Naive B cell (primary cell): ENCODE results near the gene PPDPF. TPM values are rescaled to one million over a fixed set of nuclear protein-coding genes. Genes with fewer than 3 reads are reported as not detected.
A peak's percentile ranks its signal among the peaks of the same experiment; 100 is the strongest.

Experiments
- ATAC-seq, 2 donors: fragments of 150-1000 bp; cut with Tn5 transposase; 2 replicates each; pipeline ENCODE4 v1.10.0; 2021; ENCODE audit warnings: low read depth in 2 of 2, mild to moderate bottlenecking in 2 of 2, moderate library complexity in 2 of 2
- DNase-seq: peaks from one replicate; pipeline ENCODE4 v3.0.0; 2022
- H3K27ac Mint-ChIP-seq, 6 donors: one replicate each; pipeline ENCODE4 v1.8.0; 2020 to 2022; ENCODE audit warnings: mild to moderate bottlenecking in 6 of 6, mixed read lengths in 6 of 6, moderate library complexity in 5 of 6, inconsistent platforms in 2 of 6
- H3K27me3 Mint-ChIP-seq, 3 donors: one replicate each; pipeline ENCODE4 v1.8.0; 2021 to 2022; ENCODE audit warnings: mixed read lengths in 3 of 3, mild to moderate bottlenecking in 1 of 3
- H3K36me3 Mint-ChIP-seq, 2 donors: one replicate each; pipeline ENCODE4 v1.8.0; 2020 to 2022; ENCODE audit warnings: mixed read lengths in 2 of 2, inconsistent platforms in 1 of 2, mild to moderate bottlenecking in 1 of 2
- H3K4me1 Mint-ChIP-seq, 3 donors: one replicate each; pipeline ENCODE4 v1.8.0; 2020 to 2022; ENCODE audit warnings: mixed read lengths in 3 of 3, inconsistent platforms in 1 of 3, mild to moderate bottlenecking in 1 of 3, moderate library complexity in 1 of 3
- H3K4me3 Mint-ChIP-seq, 8 donors: one replicate each; pipeline ENCODE4 v1.8.0; 2020 to 2022; ENCODE audit warnings: mild to moderate bottlenecking in 8 of 8, mixed read lengths in 8 of 8, moderate library complexity in 8 of 8, inconsistent platforms in 2 of 8
- H3K9me3 Mint-ChIP-seq, 7 donors: one replicate each; pipeline ENCODE4 v1.8.0; 2020 to 2022; ENCODE audit warnings: mixed read lengths in 7 of 7, mild to moderate bottlenecking in 5 of 7, inconsistent platforms in 2 of 7, moderate library complexity in 1 of 7
- polyA plus RNA-seq, 6 donors: library from polyadenylated mRNA; unstranded; fragments of 300-500 nt; fragmentation: Illumina TruSeq; gene quantifications; one replicate each; pipeline ENCODE4 v1.2.3, GENCODE V29; 2021; ENCODE audit warnings: low read depth in 6 of 6

PPDPF gene
- polyA plus RNA-seq, 6 donors from 2014 or later, result 40.2 to 132 (median 67.5) TPM

- Mint-ChIP-seq H3K4me1 (peaks cover 12 to 46% (median 45%) of the 10 kb centered on the region in 3 donors), H3K36me3 (peaks cover 6 to 15% of the 10 kb centered on the region in 2 donors), H3K27me3 (peaks cover 0 to 4% (median 2%) of the 10 kb centered on the region in 3 donors), H3K27ac (peak overlapping the region in 2 of 6 donors; percentile 24 to 85), H3K9me3 (peaks cover 0 to 7% (median 2%) of the 10 kb centered on the region in 7 donors), H3K4me3 (peak overlapping the region in 4 of 8 donors; percentile 68 to 89 (median 77))
- no peak for DNase-seq
- no peak for ATAC-seq
These were observed 2.5 kb downstream of the PPDPF start for GRCh38 chr20:63522981-63523611.

- Mint-ChIP-seq H3K36me3 (peaks cover 6 to 15% of the 10 kb centered on the region in 2 donors), H3K4me3 (peak overlapping the region in 5 of 8 donors; percentile 15 to 77 (median 29)), H3K9me3 (peaks cover 0 to 7% (median 2%) of the 10 kb centered on the region in 7 donors), H3K27ac (peak overlapping the region in 3 of 6 donors; percentile 41 to 74 (median 65)), H3K27me3 (no peaks in the 10 kb centered on the region), H3K4me1 (peaks cover 12 to 41% (median 39%) of the 10 kb centered on the region in 3 donors)
- ATAC-seq (no peak), DNase-seq (no peak)
These were observed 4.6 kb downstream of the PPDPF start for GRCh38 chr20:63525185-63525584.

- H3K4me3 Mint-ChIP-seq, result peak overlapping the region in 2 of 8 donors; percentile 37 to 70
- H3K27ac Mint-ChIP-seq, result peak overlapping the region in 1 of 6 donors; percentile 65
- peaks cover 12 to 41% (median 39%) of the 10 kb centered on the region in 3 donors for H3K4me1 Mint-ChIP-seq
- DNase-seq (no peak), ATAC-seq (peak; percentile 22 to 49)
- H3K9me3 Mint-ChIP-seq, result peaks cover 0 to 7% (median 2%) of the 10 kb centered on the region in 7 donors
- H3K36me3 Mint-ChIP-seq, result peaks cover 6 to 15% of the 10 kb centered on the region in 2 donors
- H3K27me3 Mint-ChIP-seq, result no peaks in the 10 kb centered on the region
These were observed 5.4 kb downstream of the PPDPF start for GRCh38 chr20:63525971-63526370.

- Mint-ChIP-seq H3K9me3 (peaks cover 0 to 7% (median 2%) of the 10 kb centered on the region in 7 donors), H3K27ac (peak overlapping the region in 1 of 6 donors; percentile 77), H3K36me3 (peaks cover 6 to 15% of the 10 kb centered on the region in 2 donors), H3K4me3 (peak overlapping the region in 4 of 8 donors; percentile 3 to 51 (median 39)), H3K4me1 (peaks cover 16 to 35% (median 33%) of the 10 kb centered on the region in 3 donors), H3K27me3 (peaks cover 0 to 6% (median 0%) of the 10 kb centered on the region in 3 donors)
- DNase-seq, result no peak
- ATAC-seq, result no peak
These were observed 6.6 kb downstream of the PPDPF start for GRCh38 chr20:63527184-63527583.

- H3K36me3 Mint-ChIP-seq, result no peaks in the 10 kb centered on the region
- DNase-seq, result no peak
- peaks cover 0 to 2% (median 0%) of the 10 kb centered on the region in 7 donors for H3K9me3 Mint-ChIP-seq
- no peak overlapping the region for H3K4me3 Mint-ChIP-seq
- no peak for ATAC-seq
- peaks cover 0 to 7% (median 0%) of the 10 kb centered on the region in 3 donors for H3K27me3 Mint-ChIP-seq
- H3K4me1 Mint-ChIP-seq, result peaks cover 9 to 29% (median 24%) of the 10 kb centered on the region in 3 donors
- no peak overlapping the region for H3K27ac Mint-ChIP-seq
These were observed 8.8 kb downstream of the PPDPF start for GRCh38 chr20:63529180-63529860.

GRCh38 chr20:63529861-63530787 is 9.6 kb downstream of the PPDPF start:
- Mint-ChIP-seq H3K9me3 (peaks cover 0 to 2% (median 0%) of the 10 kb centered on the region in 7 donors), H3K4me1 (peaks cover 9 to 21% (median 19%) of the 10 kb centered on the region in 3 donors), H3K4me3 (no peak overlapping the region), H3K27ac (no peak overlapping the region), H3K36me3 (no peaks in the 10 kb centered on the region), H3K27me3 (peaks cover 0 to 7% (median 0%) of the 10 kb centered on the region in 3 donors)
- DNase-seq, result no peak
- ATAC-seq, result no peak

- Mint-ChIP-seq H3K36me3 (no peaks in the 10 kb centered on the region), H3K9me3 (peaks cover 0 to 2% (median 0%) of the 10 kb centered on the region in 7 donors), H3K27ac (peak overlapping the region in 1 of 6 donors; percentile 28), H3K27me3 (peaks cover 0 to 7% (median 0%) of the 10 kb centered on the region in 3 donors), H3K4me3 (no peak overlapping the region), H3K4me1 (peaks cover 9 to 15% (median 13%) of the 10 kb centered on the region in 3 donors)
- no peak for ATAC-seq
- DNase-seq, result no peak
These were observed 10.2 kb downstream of the PPDPF start for GRCh38 chr20:63530788-63531160.

- Mint-ChIP-seq H3K27ac (peak overlapping the region in 4 of 6 donors; percentile 2 to 92 (median 33)), H3K9me3 (peaks cover 0 to 2% (median 0%) of the 10 kb centered on the region in 7 donors), H3K36me3 (no peaks in the 10 kb centered on the region), H3K4me3 (peak overlapping the region in 1 of 8 donors; percentile 2), H3K27me3 (peaks cover 0 to 7% (median 0%) of the 10 kb centered on the region in 3 donors), H3K4me1 (peaks cover 10 to 17% (median 13%) of the 10 kb centered on the region in 3 donors)
- ATAC-seq (no peak), DNase-seq (no peak)
These were observed 11.3 kb downstream of the PPDPF start for GRCh38 chr20:63531686-63532448.

GRCh38 chr20:63532449-63532971 is 11.9 kb downstream of the PPDPF start:
- no peak for DNase-seq
- peak overlapping the region in 1 of 8 donors; percentile 2 for H3K4me3 Mint-ChIP-seq
- peak overlapping the region in 3 of 6 donors; percentile 9 to 39 (median 32) for H3K27ac Mint-ChIP-seq
- no peak for ATAC-seq
- H3K27me3 Mint-ChIP-seq, result peaks cover 0 to 7% (median 0%) of the 10 kb centered on the region in 3 donors
- no peaks in the 10 kb centered on the region for H3K36me3 Mint-ChIP-seq
- H3K4me1 Mint-ChIP-seq, result peaks cover 7 to 18% (median 14%) of the 10 kb centered on the region in 3 donors
- peaks cover 0 to 2% (median 0%) of the 10 kb centered on the region in 7 donors for H3K9me3 Mint-ChIP-seq

GRCh38 chr20:63533388-63533787 is 12.8 kb downstream of the PPDPF start:
- H3K9me3 Mint-ChIP-seq, result peaks cover 0 to 2% (median 0%) of the 10 kb centered on the region in 7 donors

GRCh38 chr20:63533871-63534393 is 13.4 kb downstream of the PPDPF start:
- H3K27ac Mint-ChIP-seq, result peak overlapping the region in 1 of 6 donors; percentile 51
- H3K9me3 Mint-ChIP-seq, result peaks cover 0 to 2% (median 0%) of the 10 kb centered on the region in 7 donors
- no peak for DNase-seq
- peaks cover 0 to 7% (median 0%) of the 10 kb centered on the region in 3 donors for H3K27me3 Mint-ChIP-seq
- H3K36me3 Mint-ChIP-seq, result no peaks in the 10 kb centered on the region
- H3K4me1 Mint-ChIP-seq, result peaks cover 9 to 21% (median 21%) of the 10 kb centered on the region in 3 donors
- H3K4me3 Mint-ChIP-seq, result peak overlapping the region in 1 of 8 donors; percentile 63
- no peak for ATAC-seq

More at GRCh38 chr20:63533388-63533787, 12.8 kb downstream of the PPDPF start:
- Mint-ChIP-seq H3K27ac (peak overlapping the region in 2 of 6 donors; percentile 22 to 79), H3K36me3 (no peaks in the 10 kb centered on the region), H3K27me3 (peaks cover 0 to 7% (median 0%) of the 10 kb centered on the region in 3 donors), H3K4me3 (no peak overlapping the region), H3K4me1 (peaks cover 9 to 21% (median 20%) of the 10 kb centered on the region in 3 donors)
- ATAC-seq (no peak), DNase-seq (no peak)
